Endodermal cell (in vitro differentiated cells): ENCODE data around the gene HPN. TPM values are rescaled to one million over a fixed set of nuclear protein-coding genes. Genes with fewer than 3 reads are reported as not detected.

Source experiments
- DNase-seq: peaks from one replicate; pipeline ENCODE4 v3.0.0-alpha.2; 2017
- H3K27ac ChIP-seq: 2 replicates; pipeline ENCODE4 v1.5.1; 2013; ENCODE audit warnings: mild to moderate bottlenecking, low read depth, low read length, moderate library complexity
- H3K27me3 ChIP-seq: 2 replicates; pipeline ENCODE4 v1.6.1; 2013; ENCODE audit warnings: mild to moderate bottlenecking, low read length, moderate library complexity; ENCODE audit not compliant: insufficient read depth, control insufficient read depth, poor library complexity, severe bottlenecking
- H3K36me3 ChIP-seq: 2 replicates; pipeline ENCODE4 v1.7.0; 2013; ENCODE audit warnings: mild to moderate bottlenecking, low read length, moderate library complexity; ENCODE audit not compliant: control insufficient read depth, insufficient read depth
- H3K4me1 ChIP-seq: one replicate; pipeline ENCODE4 v1.7.0; 2013; ENCODE audit warnings: low read length; ENCODE audit not compliant: control insufficient read depth, insufficient read depth
- H3K4me3 ChIP-seq: 2 replicates; pipeline ENCODE4 v1.5.1; 2013; ENCODE audit warnings: mild to moderate bottlenecking, low read length, moderate library complexity
- H3K9ac ChIP-seq: 2 replicates; pipeline ENCODE4 v1.6.1; 2013; ENCODE audit warnings: mild to moderate bottlenecking, low read length, moderate library complexity; ENCODE audit not compliant: poor library complexity, severe bottlenecking; ENCODE audit errors: extremely low read depth
- H3K9me3 ChIP-seq: 2 replicates; pipeline ENCODE4 v1.6.1; 2013; ENCODE audit warnings: mild to moderate bottlenecking, low read length, moderate library complexity; ENCODE audit not compliant: control insufficient read depth
- H3K27ac Mint-ChIP-seq: 2 replicates; pipeline ENCODE4 v1.8.0; 2020; ENCODE audit warnings: mixed read lengths
- H3K27me3 Mint-ChIP-seq: 2 replicates; pipeline ENCODE4 v1.8.0; 2021; ENCODE audit warnings: mild to moderate bottlenecking, mixed read lengths; ENCODE audit not compliant: insufficient read depth
- H3K36me3 Mint-ChIP-seq: 2 replicates; pipeline ENCODE4 v1.8.0; 2020; ENCODE audit warnings: low read depth, mixed read lengths
- H3K4me1 Mint-ChIP-seq: 2 replicates; pipeline ENCODE4 v1.8.0; 2020; ENCODE audit warnings: mixed read lengths
- H3K4me3 Mint-ChIP-seq: 2 replicates; pipeline ENCODE4 v1.8.0; 2020; ENCODE audit warnings: mild to moderate bottlenecking, moderate library complexity, mixed read lengths
- H3K9me3 Mint-ChIP-seq: 2 replicates; pipeline ENCODE4 v1.8.0; 2020; ENCODE audit warnings: mild to moderate bottlenecking, mixed read lengths
- CTCF ChIP-seq: fragments of 200-600 bp; sonication (generic); conservative IDR thresholded peaks from 2 replicates; pipeline ENCODE4 v1.5.0; 2021; ENCODE audit warnings: antibody characterized with exemption, mild to moderate bottlenecking
- WGBS, 2 experiments: methylation state at CpG; one replicate each; pipeline versions ENCODE4 v1.1.5 to v1.1.7; 2013; ENCODE audit warnings: missing lambda C conversion rate in 2 of 2, mixed read lengths in 1 of 2; ENCODE audit not compliant: insufficient coverage in 1 of 2, insufficient read length in 1 of 2; 5-methylcytosine and 5-hydroxymethylcytosine counted together
- total RNA-seq, 2 donors: library from RNA; stranded (reverse); fragmentation: NEBNext Ultra II Directional in 1 of 2; extraction: Animal tissue kit (Norgen Biotek cat#: 25700) in 1 of 2; gene quantifications; 2 replicates in 1 of 2; 3 replicates in 1 of 2; pipeline ENCODE4 v1.2.1, GENCODE V29; 2021

HPN gene
- total RNA-seq, 2 donors from 2014 or later, result 29.0 to 49.6 TPM

GRCh38 chr19:35106291-35106583, 64.7 kb downstream of the HPN start:
- H3K27ac ChIP-seq, result no peak overlapping the region
- no peaks in the 10 kb centered on the region for H3K27me3 Mint-ChIP-seq
- H3K4me3 ChIP-seq, result no peak overlapping the region
- WGBS, 2 experiments, result 88 to 95% methylated on average over 7 to 9 of the region's 9 CpGs
- no peak for DNase-seq
- H3K9me3 ChIP-seq, result no peaks in the 10 kb centered on the region
- no peak overlapping the region for H3K27ac Mint-ChIP-seq
- no peaks in the 10 kb centered on the region for H3K4me1 Mint-ChIP-seq
- H3K36me3 ChIP-seq, result no peaks in the 10 kb centered on the region
- no peaks in the 10 kb centered on the region for H3K27me3 ChIP-seq
- no peaks in the 10 kb centered on the region for H3K36me3 Mint-ChIP-seq
- no peak for TF ChIP-seq CTCF
- peaks cover 3% of the 10 kb centered on the region for H3K9me3 Mint-ChIP-seq
- no peak overlapping the region for H3K9ac ChIP-seq
- no peak overlapping the region for H3K4me3 Mint-ChIP-seq
- no peaks in the 10 kb centered on the region for H3K4me1 ChIP-seq

- Histone ChIP-seq H3K9me3 (no peaks in the 10 kb centered on the region), H3K36me3 (no peaks in the 10 kb centered on the region), H3K4me1 (no peaks in the 10 kb centered on the region), H3K27me3 (no peaks in the 10 kb centered on the region), H3K27ac (no peak overlapping the region), H3K4me3 (no peak overlapping the region), H3K9ac (no peak overlapping the region)
- peaks cover 3% of the 10 kb centered on the region for H3K9me3 Mint-ChIP-seq
- no peaks in the 10 kb centered on the region for H3K4me1 Mint-ChIP-seq
- no peaks in the 10 kb centered on the region for H3K27me3 Mint-ChIP-seq
- no peak for TF ChIP-seq CTCF
- no peak overlapping the region for H3K4me3 Mint-ChIP-seq
- H3K36me3 Mint-ChIP-seq, result no peaks in the 10 kb centered on the region
- WGBS, 2 experiments, result 96 to 100% methylated on average over 1 of the region's 2 CpGs
- H3K27ac Mint-ChIP-seq, result no peak overlapping the region
- no peak for DNase-seq
Observed at GRCh38 chr19:35106898-35107541, 65.5 kb downstream of the HPN start.

GRCh38 chr19:35107545-35107944, 66.0 kb downstream of the HPN start:
- no peak overlapping the region for H3K9ac ChIP-seq
- H3K36me3 Mint-ChIP-seq, result no peaks in the 10 kb centered on the region
- no peak for TF ChIP-seq CTCF
- H3K9me3 ChIP-seq, result no peaks in the 10 kb centered on the region
- no peak for DNase-seq
- H3K27ac Mint-ChIP-seq, result no peak overlapping the region
- H3K27me3 Mint-ChIP-seq, result no peaks in the 10 kb centered on the region
- no peaks in the 10 kb centered on the region for H3K4me1 Mint-ChIP-seq
- H3K4me3 Mint-ChIP-seq, result no peak overlapping the region
- H3K9me3 Mint-ChIP-seq, result peaks cover 3% of the 10 kb centered on the region
- no peak overlapping the region for H3K4me3 ChIP-seq
- no peaks in the 10 kb centered on the region for H3K27me3 ChIP-seq
- 49 to 63% methylated on average over 4 to 5 of the region's 5 CpGs for WGBS, 2 experiments
- no peaks in the 10 kb centered on the region for H3K36me3 ChIP-seq
- H3K4me1 ChIP-seq, result no peaks in the 10 kb centered on the region
- no peak overlapping the region for H3K27ac ChIP-seq
